CD14-positive monocyte (primary cell): ENCODE data around the gene HOXD4. TPM values are rescaled to one million over a fixed set of nuclear protein-coding genes. Genes with fewer than 3 reads are reported as not detected.

Source experiments
- DNase-seq, 3 donors: peaks; one replicate each; pipeline ENCODE4 v3.0.0-alpha.2; 2011 to 2022
- H2AFZ ChIP-seq: 2 replicates; pipeline ENCODE4 v1.6.0; 2012; ENCODE audit warnings: mild to moderate bottlenecking, low read depth, low read length, inconsistent platforms; ENCODE audit not compliant: insufficient read depth, poor library complexity, severe bottlenecking
- H3K27ac ChIP-seq, 2 donors: 1 replicate in 1 of 2; 2 replicates in 1 of 2; pipeline ENCODE4 v1.5.1; 2012 to 2013; ENCODE audit warnings: low read length in 2 of 2, control low read depth in 1 of 2, inconsistent platforms in 1 of 2, low read depth in 1 of 2, mild to moderate bottlenecking in 1 of 2
- H3K27me3 ChIP-seq, 2 donors: one replicate each; pipeline versions ENCODE4 v1.6.0 to v1.6.1; 2011 to 2013; ENCODE audit warnings: low read length in 2 of 2; ENCODE audit not compliant: control insufficient read depth in 2 of 2, insufficient read depth in 2 of 2
- H3K36me3 ChIP-seq, 2 donors: replicated peaks in 1 of 2; 1 replicate in 1 of 2; 2 replicates in 1 of 2; pipeline versions ENCODE4 v1.5.1 to v1.6.1; 2012 to 2013; ENCODE audit warnings: low read length in 2 of 2, control low read depth in 1 of 2, inconsistent platforms in 1 of 2, mild to moderate bottlenecking in 1 of 2; ENCODE audit not compliant: insufficient read depth in 2 of 2, control insufficient read depth in 1 of 2
- H3K4me1 ChIP-seq, 2 donors: 1 replicate in 1 of 2; 2 replicates in 1 of 2; pipeline versions ENCODE4 v1.5.1 to v1.6.1; 2012 to 2013; ENCODE audit warnings: low read length in 2 of 2, control low read depth in 1 of 2, inconsistent platforms in 1 of 2, mild to moderate bottlenecking in 1 of 2, moderate library complexity in 1 of 2; ENCODE audit not compliant: insufficient read depth in 2 of 2, control insufficient read depth in 1 of 2
- H3K4me2 ChIP-seq: replicated peaks from 2 replicates; pipeline ENCODE3; 2012; ENCODE audit warnings: low read length, moderate library complexity, mild to moderate bottlenecking; ENCODE audit not compliant: poor library complexity, severe bottlenecking; ENCODE audit errors: extremely low read depth
- H3K4me3 ChIP-seq, 3 experiments: fragments of 200-600 bp in 1 of 3; sonication (generic) in 1 of 3; replicated peaks in 1 of 3; 1 replicate in 2 of 3; 2 replicates in 1 of 3; pipeline ENCODE4 v1.5.1; 2011 to 2013; ENCODE audit warnings: low read length in 3 of 3, mild to moderate bottlenecking in 3 of 3, control low read depth in 2 of 3, low read depth in 2 of 3, inconsistent platforms in 1 of 3, moderate library complexity in 1 of 3
- H3K79me2 ChIP-seq: 2 replicates; pipeline ENCODE4 v1.6.0; 2012; ENCODE audit warnings: mild to moderate bottlenecking, control low read depth, inconsistent platforms, low read length, moderate library complexity; ENCODE audit not compliant: insufficient read depth
- H3K9ac ChIP-seq: 2 replicates; pipeline ENCODE4 v1.6.0; 2017; ENCODE audit warnings: low read length, mild to moderate bottlenecking; ENCODE audit not compliant: insufficient read depth, poor library complexity, severe bottlenecking
- H3K9me3 ChIP-seq, 2 donors: replicated peaks in 1 of 2; 1 replicate in 1 of 2; 2 replicates in 1 of 2; pipeline versions ENCODE4 v1.5.1 to v1.6.1; 2012 to 2013; ENCODE audit warnings: low read length in 2 of 2, control low read depth in 1 of 2; ENCODE audit not compliant: control insufficient read depth in 1 of 2, insufficient read depth in 1 of 2
- H4K20me1 ChIP-seq: 2 replicates; pipeline ENCODE4 v1.6.0; 2012; ENCODE audit warnings: mild to moderate bottlenecking, low read length, control low read depth, moderate library complexity; ENCODE audit not compliant: insufficient read depth
- H3K27ac Mint-ChIP-seq, 7 donors: one replicate each; pipeline ENCODE4 v1.8.0; 2020; ENCODE audit warnings: mild to moderate bottlenecking in 7 of 7, mixed read lengths in 7 of 7, moderate library complexity in 6 of 7, inconsistent platforms in 2 of 7
- H3K27me3 Mint-ChIP-seq, 3 donors: one replicate each; pipeline ENCODE4 v1.8.0; 2021 to 2022; ENCODE audit warnings: low read depth in 3 of 3, mild to moderate bottlenecking in 3 of 3, mixed read lengths in 3 of 3, moderate library complexity in 3 of 3, inconsistent platforms in 1 of 3
- H3K36me3 Mint-ChIP-seq, 2 donors: one replicate each; pipeline ENCODE4 v1.8.0; 2020; ENCODE audit warnings: mixed read lengths in 2 of 2, inconsistent platforms in 1 of 2, mild to moderate bottlenecking in 1 of 2
- H3K4me1 Mint-ChIP-seq: one replicate; pipeline ENCODE4 v1.8.0; 2020; ENCODE audit warnings: mild to moderate bottlenecking, mixed read lengths
- H3K4me3 Mint-ChIP-seq, 2 donors: one replicate each; pipeline ENCODE4 v1.8.0; 2020; ENCODE audit warnings: mild to moderate bottlenecking in 2 of 2, mixed read lengths in 2 of 2, moderate library complexity in 1 of 2
- H3K9me3 Mint-ChIP-seq, 7 donors: one replicate each; pipeline ENCODE4 v1.8.0; 2020 to 2022; ENCODE audit warnings: mixed read lengths in 7 of 7, mild to moderate bottlenecking in 6 of 7, moderate library complexity in 6 of 7, inconsistent platforms in 2 of 7
- WGBS: methylation state at CpG from one replicate; pipeline ENCODE4 v1.1.5; 2013; ENCODE audit warnings: missing lambda C conversion rate; ENCODE audit not compliant: insufficient coverage; 5-methylcytosine and 5-hydroxymethylcytosine counted together
- intact Hi-C, 2 donors: fragments of 100-400 bp; cut with micrococcal nuclease; formaldehyde crosslinking; loops; one replicate each; pipeline versions ENCODE4 v1.15.0 to v1.15.1; 2023
- polyA plus RNA-seq, 3 donors: library from polyadenylated mRNA; depleted of rRNA in 1 of 3; unstranded in 2 of 3; stranded (reverse) in 1 of 3; fragments of 300-500 nt in 2 of 3; fragments of >200 nt in 1 of 3; fragmentation: Illumina TruSeq in 2 of 3; gene quantifications; 1 replicate in 2 of 3; 2 replicates in 1 of 3; pipeline ENCODE4 v1.2.3, GENCODE V29; 2012 to 2021
- TF ChIP-seq, protein P1 (sequence below): fragments of 200-600 bp; IDR thresholded peaks from one replicate; pipeline ENCODE4 v1.8.0; 2022; ENCODE audit warnings: antibody characterized with exemption, mild to moderate bottlenecking

The HOXD4 gene
- polyA plus RNA-seq, 3 donors = not detected

DNA sequence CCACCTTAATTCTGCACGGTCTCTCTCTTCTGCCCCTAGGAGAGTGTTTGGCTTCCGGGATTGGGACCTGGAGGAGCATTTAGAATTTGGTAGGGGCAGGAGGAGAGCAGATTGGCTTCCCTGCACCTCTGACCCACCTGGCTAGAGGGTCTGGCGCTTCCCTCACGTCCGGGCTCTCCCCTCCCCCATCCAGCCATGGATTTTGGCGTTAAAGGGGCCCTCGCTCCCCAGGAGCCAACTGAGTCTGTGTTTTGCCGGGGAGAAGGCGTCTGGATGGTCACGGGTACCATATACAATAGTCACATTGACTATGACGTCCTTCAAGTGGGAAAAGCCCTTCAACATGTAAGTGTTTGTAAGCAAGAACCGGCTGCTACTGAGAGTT is 12.3 kb downstream of the HOXD4 start:
- H3K4me2 ChIP-seq = no peak overlapping the region

DNA sequence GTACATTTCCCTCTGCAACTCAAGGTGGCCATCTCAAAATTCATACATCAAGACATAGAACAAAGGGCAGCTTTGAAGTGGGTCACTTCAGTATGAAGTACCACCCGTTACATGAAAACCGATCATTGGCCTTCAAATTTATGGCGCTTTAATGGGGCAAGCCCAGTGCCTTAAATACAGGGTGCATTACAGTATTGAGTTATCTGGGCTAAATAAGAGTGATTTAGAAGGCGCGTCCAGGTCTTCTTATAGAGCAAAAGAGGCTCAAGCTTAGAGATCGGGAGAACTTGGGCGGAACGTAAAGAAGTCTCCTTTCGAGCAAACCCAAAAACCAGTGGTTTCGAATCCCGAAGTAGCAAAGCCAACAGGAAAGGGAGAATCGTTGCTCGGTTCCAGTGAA is 12.9 kb downstream of the HOXD4 start:
- Mint-ChIP-seq H3K27me3 (peaks cover 94 to 100% (median 100%) of the 10 kb centered on the region in 3 donors), H3K36me3 (peaks cover 0 to 8% of the 10 kb centered on the region in 2 donors), H3K9me3 (peaks cover 0 to 51% (median 33%) of the 10 kb centered on the region in 7 donors), H3K4me3 (peak overlapping the region in 1 of 2 donors; percentile 54), H3K27ac (no peak overlapping the region), H3K4me1 (peaks cover 6% of the 10 kb centered on the region)
- peaks cover 4 to 49% of the 10 kb centered on the region in 2 donors for H3K9me3 ChIP-seq
- WGBS = 10% methylated on average over 13 of the region's 13 CpGs
- H3K36me3 ChIP-seq = no peaks in the 10 kb centered on the region
- H3K9ac ChIP-seq = no peak overlapping the region
- no peak overlapping the region for H3K4me2 ChIP-seq
- H3K79me2 ChIP-seq = no peaks in the 10 kb centered on the region
- no peaks in the 10 kb centered on the region for H4K20me1 ChIP-seq
- H3K27ac ChIP-seq = no peak overlapping the region
- intact Hi-C loops = no loop called here
- H3K4me3 ChIP-seq = no peak overlapping the region
- no peaks in the 10 kb centered on the region for H3K4me1 ChIP-seq
- H2AFZ ChIP-seq = no peak overlapping the region
- peaks cover 83 to 100% of the 10 kb centered on the region in 2 donors for H3K27me3 ChIP-seq
- TF ChIP-seq, protein P1, sequence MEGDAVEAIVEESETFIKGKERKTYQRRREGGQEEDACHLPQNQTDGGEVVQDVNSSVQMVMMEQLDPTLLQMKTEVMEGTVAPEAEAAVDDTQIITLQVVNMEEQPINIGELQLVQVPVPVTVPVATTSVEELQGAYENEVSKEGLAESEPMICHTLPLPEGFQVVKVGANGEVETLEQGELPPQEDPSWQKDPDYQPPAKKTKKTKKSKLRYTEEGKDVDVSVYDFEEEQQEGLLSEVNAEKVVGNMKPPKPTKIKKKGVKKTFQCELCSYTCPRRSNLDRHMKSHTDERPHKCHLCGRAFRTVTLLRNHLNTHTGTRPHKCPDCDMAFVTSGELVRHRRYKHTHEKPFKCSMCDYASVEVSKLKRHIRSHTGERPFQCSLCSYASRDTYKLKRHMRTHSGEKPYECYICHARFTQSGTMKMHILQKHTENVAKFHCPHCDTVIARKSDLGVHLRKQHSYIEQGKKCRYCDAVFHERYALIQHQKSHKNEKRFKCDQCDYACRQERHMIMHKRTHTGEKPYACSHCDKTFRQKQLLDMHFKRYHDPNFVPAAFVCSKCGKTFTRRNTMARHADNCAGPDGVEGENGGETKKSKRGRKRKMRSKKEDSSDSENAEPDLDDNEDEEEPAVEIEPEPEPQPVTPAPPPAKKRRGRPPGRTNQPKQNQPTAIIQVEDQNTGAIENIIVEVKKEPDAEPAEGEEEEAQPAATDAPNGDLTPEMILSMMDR = no peak
- DNase-seq = no peak

More for the DNA sequence above, 12.3 kb downstream of the HOXD4 start:
- Histone ChIP-seq H2AFZ (no peak overlapping the region), H3K27me3 (peaks cover 81 to 100% of the 10 kb centered on the region in 2 donors), H3K36me3 (no peaks in the 10 kb centered on the region), H3K9me3 (peaks cover 4 to 50% of the 10 kb centered on the region in 2 donors), H3K4me1 (no peaks in the 10 kb centered on the region), H4K20me1 (no peaks in the 10 kb centered on the region), H3K27ac (no peak overlapping the region), H3K4me3 (no peak overlapping the region), H3K9ac (no peak overlapping the region), H3K79me2 (no peaks in the 10 kb centered on the region)
- Mint-ChIP-seq H3K27ac (no peak overlapping the region), H3K4me1 (peaks cover 6% of the 10 kb centered on the region), H3K36me3 (peaks cover 0 to 8% of the 10 kb centered on the region in 2 donors), H3K9me3 (peaks cover 0 to 52% (median 33%) of the 10 kb centered on the region in 7 donors), H3K27me3 (peaks cover 96 to 100% (median 100%) of the 10 kb centered on the region in 3 donors), H3K4me3 (peak overlapping the region in 1 of 2 donors; percentile 54)
- TF ChIP-seq, protein P1 = no peak
- intact Hi-C loops = no loop called here
- no peak for DNase-seq
- no CpG with 5 or more reads among the region's 12 CpGs for WGBS
